HCT116 (cell line): ENCODE measurements around the gene MSL3. TPM values are rescaled to one million over a fixed set of nuclear protein-coding genes. Genes with fewer than 3 reads are reported as not detected.

Source experiments
- ATAC-seq: fragments of 200-7000 bp; cut with Tn5 transposase; 2 replicates; pipeline ENCODE4 v1.9.1; 2020; ENCODE audit warnings: mild to moderate bottlenecking, moderate library complexity
- BruUV-seq: library from RNA; stranded (reverse); fragments of 400-500 nt; replicated peaks from 2 replicates; lab custom pipeline; 2021; lab: Mats Ljungman, UMichigan
- CTCF ChIA-PET: fragments of 300-600 bp; sonication (Branson Sonifier 250); formaldehyde crosslinking; loops from one replicate; lab custom pipeline; 2021; ENCODE audit warnings: antibody characterized with exemption; lab: Charles Lee
- POLR2A ChIA-PET: fragments of 300-600, 350-600 bp; sonication (Branson Sonifier 250); formaldehyde crosslinking; loops from one replicate; lab custom pipeline; 2021; ENCODE audit warnings: antibody characterized with exemption; lab: Charles Lee
- RAD21 ChIA-PET, 2 experiments: fragments of 300-600 bp; sonication (Branson Sonifier 250); formaldehyde crosslinking; loops; one replicate each; lab custom pipeline; 2023; ENCODE audit warnings: low total read pairs in 2 of 2; ENCODE audit not compliant: uncharacterized antibody in 2 of 2, unreplicated experiment in 2 of 2, low non-redundant PET in 1 of 2; lab: Charles Lee
- DNase-seq: peaks from one replicate; pipeline ENCODE4 v3.0.0-alpha.2; 2010; ENCODE audit warnings: low read depth, low spot score
- H2AFZ ChIP-seq: fragments of 200-600 bp; shearing (Covaris generic), sonication (generic); 2 replicates; pipeline ENCODE4 v1.6.1; 2017; ENCODE audit warnings: low read depth, mixed run types, mixed read lengths, antibody characterized with exemption, low read length; ENCODE audit not compliant: poor library complexity, severe bottlenecking
- H3K27ac ChIP-seq: 2 replicates; pipeline ENCODE4 v1.5.1; 2012; ENCODE audit warnings: low read depth, low read length
- H3K27me3 ChIP-seq: fragments of 200-600 bp; sonication (generic); 2 replicates; pipeline ENCODE4 v1.6.1; 2016; ENCODE audit warnings: mixed run types, low read length, mixed read lengths; ENCODE audit not compliant: insufficient read depth
- H3K36me3 ChIP-seq, 2 experiments: fragments of 200-500 bp in 1 of 2; fragments of 200-600 bp in 1 of 2; sonication (Bioruptor generic) in 1 of 2; sonication (generic) in 1 of 2; 2 replicates each; pipeline versions ENCODE4 v1.5.1 to v1.6.1; 2014 to 2016; ENCODE audit warnings: low read length in 2 of 2, inconsistent platforms in 1 of 2, mixed read lengths in 1 of 2, mixed run types in 1 of 2; ENCODE audit not compliant: insufficient read depth in 2 of 2, control insufficient read depth in 1 of 2
- H3K4me1 ChIP-seq, 2 experiments: fragments of 200-600 bp in 1 of 2; sonication (generic) in 1 of 2; 2 replicates each; pipeline versions ENCODE4 v1.5.1 to v1.6.1; 2012 to 2017; ENCODE audit warnings: low read length in 2 of 2, inconsistent platforms in 1 of 2, mild to moderate bottlenecking in 1 of 2, mixed read lengths in 1 of 2, mixed run types in 1 of 2, moderate library complexity in 1 of 2; ENCODE audit not compliant: insufficient read depth in 2 of 2, control insufficient read depth in 1 of 2
- H3K4me2 ChIP-seq: fragments of 200-600 bp; sonication (generic); 2 replicates; pipeline ENCODE4 v1.6.1; 2017; ENCODE audit warnings: mixed run types, low read length, mixed read lengths
- H3K4me3 ChIP-seq, 2 experiments: fragments of 200-600 bp in 1 of 2; sonication (generic) in 1 of 2; replicated peaks in 1 of 2; 2 replicates each; pipeline ENCODE4 v1.5.1; 2011 to 2016; ENCODE audit warnings: low read length in 2 of 2, control low read depth in 1 of 2, low read depth in 1 of 2, mild to moderate bottlenecking in 1 of 2, mixed read lengths in 1 of 2, mixed run types in 1 of 2
- H3K79me2 ChIP-seq: fragments of 200-600 bp; sonication (generic); 2 replicates; pipeline ENCODE4 v1.6.1; 2017; ENCODE audit warnings: mild to moderate bottlenecking, mixed run types, low read length, moderate library complexity, mixed read lengths; ENCODE audit not compliant: insufficient read depth
- H3K9ac ChIP-seq: fragments of 200-600 bp; sonication (generic); 2 replicates; pipeline ENCODE4 v1.6.1; 2016; ENCODE audit warnings: low read length, mixed read lengths
- H3K9me2 ChIP-seq: fragments of 200-600 bp; sonication (generic), shearing (Covaris generic); 2 replicates; pipeline ENCODE4 v1.6.1; 2017; ENCODE audit warnings: mixed run types, mild to moderate bottlenecking, moderate library complexity; ENCODE audit not compliant: insufficient read depth
- H3K9me3 ChIP-seq, 2 experiments: fragments of 200-500 bp in 1 of 2; fragments of 200-600 bp in 1 of 2; sonication (Bioruptor generic) in 1 of 2; sonication (generic) in 1 of 2; 2 replicates each; pipeline ENCODE4 v1.6.1; 2014 to 2017; ENCODE audit warnings: low read length in 2 of 2, mixed read lengths in 2 of 2, inconsistent platforms in 1 of 2, low read depth in 1 of 2, mild to moderate bottlenecking in 1 of 2, mixed run types in 1 of 2, moderate library complexity in 1 of 2; ENCODE audit not compliant: control insufficient read depth in 1 of 2, insufficient read depth in 1 of 2
- H4K20me1 ChIP-seq: fragments of 200-600 bp; sonication (generic), shearing (Covaris generic); 2 replicates; pipeline ENCODE4 v1.6.1; 2017; ENCODE audit warnings: mixed run types, mild to moderate bottlenecking, moderate library complexity; ENCODE audit not compliant: insufficient read depth
- EGR1 ChIP-seq: IDR thresholded peaks from 2 replicates; pipeline ENCODE4 v1.6.1; 2012; ENCODE audit warnings: low read depth
- JUND ChIP-seq: IDR thresholded peaks from 2 replicates; pipeline ENCODE4 v1.6.1; 2012
- POLR2A ChIP-seq: IDR thresholded peaks from 2 replicates; pipeline ENCODE4 v1.7.0; 2011; ENCODE audit warnings: borderline replicate concordance; ENCODE audit not compliant: insufficient read depth, insufficient read length; ENCODE audit errors: extremely low read depth
- SIN3A ChIP-seq: IDR thresholded peaks from 2 replicates; pipeline ENCODE4 v1.6.1; 2012; ENCODE audit warnings: low read depth
- SP1 ChIP-seq: IDR thresholded peaks from 2 replicates; pipeline ENCODE4 v1.6.1; 2012; ENCODE audit warnings: low read depth
- TCF7L2 ChIP-seq: IDR thresholded peaks from 2 replicates; pipeline ENCODE4 v1.7.0; 2011; ENCODE audit warnings: borderline replicate concordance, inconsistent platforms; ENCODE audit not compliant: insufficient read depth, insufficient read length; ENCODE audit errors: extremely low read depth
- ZFX ChIP-seq: fragments of 450-650 bp; IDR thresholded peaks from 2 replicates; pipeline ENCODE4 v1.6.1; 2017
- intact Hi-C: fragments of 100-400 bp; cut with micrococcal nuclease; formaldehyde crosslinking; loops from 2 replicates; pipeline ENCODE4 v1.10.0; 2022
- total RNA-seq: library from RNA; stranded (reverse); gene quantifications from one replicate; pipeline ENCODE4 v1.2.1, GENCODE V29; 2021; ENCODE audit not compliant: unreplicated experiment
- TF ChIP-seq, protein P1 (sequence below): IDR thresholded peaks from 2 replicates; pipeline ENCODE4 v1.6.1; 2012
- TF ChIP-seq, protein P2 (sequence below): IDR thresholded peaks from 2 replicates; pipeline ENCODE4 v1.6.1; 2012
- TF ChIP-seq, protein P3 (sequence below): IDR thresholded peaks from 2 replicates; pipeline ENCODE4 v1.6.1; 2011; ENCODE audit warnings: mild to moderate bottlenecking, low read length, moderate library complexity; ENCODE audit not compliant: insufficient replicate concordance; ENCODE audit errors: extremely low read depth
- TF ChIP-seq, protein P4 (sequence below): IDR thresholded peaks from 2 replicates; pipeline ENCODE4 v1.6.1; 2012; ENCODE audit warnings: low read depth

Gene MSL3
- total RNA-seq, 1 experiment from 2014 or later: 12.0 TPM

DNA sequence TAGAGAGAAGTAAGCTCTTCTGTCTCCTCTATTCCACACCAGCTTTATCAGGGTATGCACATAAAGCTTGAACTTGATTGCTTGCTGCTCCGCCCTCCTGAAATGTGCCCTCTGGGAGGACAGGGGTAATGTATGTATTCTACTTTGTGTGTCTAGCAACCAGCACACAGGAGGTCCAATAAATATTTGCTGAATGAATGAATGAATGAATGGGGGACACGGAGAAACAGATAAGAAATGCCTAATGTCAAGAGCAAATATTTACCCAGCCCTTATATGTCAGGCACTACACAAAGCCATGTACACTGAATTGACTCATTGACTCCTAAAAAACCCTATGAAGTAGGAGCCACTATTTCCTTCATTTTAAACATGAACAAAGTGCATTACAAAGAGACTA, 2.3 kb upstream of the MSL3 start:
- TF ChIP-seq EGR1 (no peak), TCF7L2 (no peak)
- TF ChIP-seq, protein P1, sequence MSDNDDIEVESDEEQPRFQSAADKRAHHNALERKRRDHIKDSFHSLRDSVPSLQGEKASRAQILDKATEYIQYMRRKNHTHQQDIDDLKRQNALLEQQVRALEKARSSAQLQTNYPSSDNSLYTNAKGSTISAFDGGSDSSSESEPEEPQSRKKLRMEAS: no peak
- H2AFZ ChIP-seq: no peak overlapping the region
- H3K79me2 ChIP-seq: no peaks in the 10 kb centered on the region
- H3K9me3 ChIP-seq: no peaks in the 10 kb centered on the region
- ChIA-PET POLR2A (no interaction called here), RAD21 (no interaction called here), CTCF (no interaction called here)
- intact Hi-C loops: no loop called here
- no peaks in the 10 kb centered on the region for H3K36me3 ChIP-seq
- H3K4me3 ChIP-seq: no peak overlapping the region
- no peaks in the 10 kb centered on the region for H3K9me2 ChIP-seq
- H3K4me2 ChIP-seq: no peak overlapping the region
- H3K27me3 ChIP-seq: 0 out of 2 replicates have a peak, but pooled peaks cover 15% of the 10 kb centered on the region
- BruUV-seq: no TSS peak
- H3K9ac ChIP-seq: no peak overlapping the region
- ATAC-seq: no peak
- H3K4me1 ChIP-seq: peaks cover 0 to 4% of the 10 kb centered on the region in 2 experiments; a peak in 1 of 4 replicates
- no peaks in the 10 kb centered on the region for H4K20me1 ChIP-seq
- no peak overlapping the region for H3K27ac ChIP-seq
- no peak for DNase-seq

DNA sequence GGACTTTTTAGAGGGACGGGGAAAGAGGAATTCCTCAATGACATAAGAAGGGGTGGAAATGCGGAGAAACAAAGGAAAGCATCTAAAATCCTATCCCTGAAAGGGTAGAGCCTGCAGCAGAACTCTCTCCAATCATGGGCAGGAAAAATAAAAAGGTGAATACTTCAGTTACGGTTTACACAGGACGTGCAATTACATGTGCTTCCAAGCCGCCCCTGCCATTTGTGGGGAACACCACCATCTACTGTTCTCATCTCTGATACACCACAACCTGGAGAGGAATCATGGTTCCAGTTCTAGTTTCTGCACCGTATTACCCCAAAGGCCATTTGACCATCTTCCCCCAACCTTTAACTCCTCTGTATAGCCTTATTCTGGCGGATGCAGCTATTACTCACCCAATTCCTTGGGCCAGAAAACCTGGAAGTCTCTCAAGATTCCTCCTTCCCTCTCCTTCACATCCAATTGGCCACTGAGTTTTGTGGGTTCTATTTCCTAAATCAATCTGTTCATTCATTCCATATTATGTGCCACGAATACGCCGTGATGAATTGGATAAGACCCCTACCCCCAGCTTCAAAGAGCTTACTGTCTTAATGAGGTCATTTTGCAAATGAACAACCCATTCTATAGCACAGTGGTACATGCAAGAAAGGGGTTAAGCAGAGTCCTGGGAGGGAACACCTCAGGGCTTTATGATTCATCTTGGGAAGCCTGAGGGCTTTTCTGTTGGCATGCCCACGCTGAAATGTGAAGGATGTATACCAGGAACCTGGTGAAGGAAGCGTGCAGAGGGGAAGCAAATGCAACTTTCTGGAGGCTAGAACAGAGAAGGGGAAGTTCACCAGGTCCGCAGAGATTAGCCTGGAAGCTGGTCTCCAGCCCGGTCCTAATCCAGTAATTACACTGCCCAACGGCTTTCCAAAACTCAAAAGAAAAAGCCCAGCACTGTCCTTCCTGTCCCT, 1.4 kb upstream of the MSL3 start:
- H4K20me1 ChIP-seq: no peaks in the 10 kb centered on the region
- no peak overlapping the region for H3K9ac ChIP-seq
- no peaks in the 10 kb centered on the region for H3K9me2 ChIP-seq
- no peaks in the 10 kb centered on the region for H3K36me3 ChIP-seq
- H3K27me3 ChIP-seq: 0 out of 2 replicates have a peak, but pooled peaks cover 11% of the 10 kb centered on the region
- BruUV-seq: no TSS peak
- H3K4me1 ChIP-seq: peaks cover 0 to 4% of the 10 kb centered on the region in 2 experiments; a peak in 1 of 4 replicates
- RAD21 ChIA-PET: no interaction called here
- DNase-seq (no peak), ATAC-seq (no peak)
- no peak overlapping the region for H2AFZ ChIP-seq
- no peak overlapping the region for H3K27ac ChIP-seq
- H3K79me2 ChIP-seq: no peaks in the 10 kb centered on the region
- no peak overlapping the region for H3K4me2 ChIP-seq
- no peak overlapping the region for H3K4me3 ChIP-seq
- no peaks in the 10 kb centered on the region for H3K9me3 ChIP-seq
- POLR2A ChIA-PET: no interaction called here
- TF ChIP-seq, protein P1: no peak
- no peak for TF ChIP-seq SIN3A
- TF ChIP-seq, protein P2, sequence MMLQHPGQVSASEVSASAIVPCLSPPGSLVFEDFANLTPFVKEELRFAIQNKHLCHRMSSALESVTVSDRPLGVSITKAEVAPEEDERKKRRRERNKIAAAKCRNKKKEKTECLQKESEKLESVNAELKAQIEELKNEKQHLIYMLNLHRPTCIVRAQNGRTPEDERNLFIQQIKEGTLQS: no peak
- TF ChIP-seq TCF7L2: no peak
- no peak for TF ChIP-seq JUND
- TF ChIP-seq, protein P3, sequence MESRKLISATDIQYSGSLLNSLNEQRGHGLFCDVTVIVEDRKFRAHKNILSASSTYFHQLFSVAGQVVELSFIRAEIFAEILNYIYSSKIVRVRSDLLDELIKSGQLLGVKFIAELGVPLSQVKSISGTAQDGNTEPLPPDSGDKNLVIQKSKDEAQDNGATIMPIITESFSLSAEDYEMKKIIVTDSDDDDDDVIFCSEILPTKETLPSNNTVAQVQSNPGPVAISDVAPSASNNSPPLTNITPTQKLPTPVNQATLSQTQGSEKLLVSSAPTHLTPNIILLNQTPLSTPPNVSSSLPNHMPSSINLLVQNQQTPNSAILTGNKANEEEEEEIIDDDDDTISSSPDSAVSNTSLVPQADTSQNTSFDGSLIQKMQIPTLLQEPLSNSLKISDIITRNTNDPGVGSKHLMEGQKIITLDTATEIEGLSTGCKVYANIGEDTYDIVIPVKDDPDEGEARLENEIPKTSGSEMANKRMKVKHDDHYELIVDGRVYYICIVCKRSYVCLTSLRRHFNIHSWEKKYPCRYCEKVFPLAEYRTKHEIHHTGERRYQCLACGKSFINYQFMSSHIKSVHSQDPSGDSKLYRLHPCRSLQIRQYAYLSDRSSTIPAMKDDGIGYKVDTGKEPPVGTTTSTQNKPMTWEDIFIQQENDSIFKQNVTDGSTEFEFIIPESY: no peak
- TF ChIP-seq POLR2A: no peak
- TF ChIP-seq SP1: no peak
- TF ChIP-seq, protein P4, sequence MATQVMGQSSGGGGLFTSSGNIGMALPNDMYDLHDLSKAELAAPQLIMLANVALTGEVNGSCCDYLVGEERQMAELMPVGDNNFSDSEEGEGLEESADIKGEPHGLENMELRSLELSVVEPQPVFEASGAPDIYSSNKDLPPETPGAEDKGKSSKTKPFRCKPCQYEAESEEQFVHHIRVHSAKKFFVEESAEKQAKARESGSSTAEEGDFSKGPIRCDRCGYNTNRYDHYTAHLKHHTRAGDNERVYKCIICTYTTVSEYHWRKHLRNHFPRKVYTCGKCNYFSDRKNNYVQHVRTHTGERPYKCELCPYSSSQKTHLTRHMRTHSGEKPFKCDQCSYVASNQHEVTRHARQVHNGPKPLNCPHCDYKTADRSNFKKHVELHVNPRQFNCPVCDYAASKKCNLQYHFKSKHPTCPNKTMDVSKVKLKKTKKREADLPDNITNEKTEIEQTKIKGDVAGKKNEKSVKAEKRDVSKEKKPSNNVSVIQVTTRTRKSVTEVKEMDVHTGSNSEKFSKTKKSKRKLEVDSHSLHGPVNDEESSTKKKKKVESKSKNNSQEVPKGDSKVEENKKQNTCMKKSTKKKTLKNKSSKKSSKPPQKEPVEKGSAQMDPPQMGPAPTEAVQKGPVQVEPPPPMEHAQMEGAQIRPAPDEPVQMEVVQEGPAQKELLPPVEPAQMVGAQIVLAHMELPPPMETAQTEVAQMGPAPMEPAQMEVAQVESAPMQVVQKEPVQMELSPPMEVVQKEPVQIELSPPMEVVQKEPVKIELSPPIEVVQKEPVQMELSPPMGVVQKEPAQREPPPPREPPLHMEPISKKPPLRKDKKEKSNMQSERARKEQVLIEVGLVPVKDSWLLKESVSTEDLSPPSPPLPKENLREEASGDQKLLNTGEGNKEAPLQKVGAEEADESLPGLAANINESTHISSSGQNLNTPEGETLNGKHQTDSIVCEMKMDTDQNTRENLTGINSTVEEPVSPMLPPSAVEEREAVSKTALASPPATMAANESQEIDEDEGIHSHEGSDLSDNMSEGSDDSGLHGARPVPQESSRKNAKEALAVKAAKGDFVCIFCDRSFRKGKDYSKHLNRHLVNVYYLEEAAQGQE: no peak
- TF ChIP-seq ZFX: no peak
- CTCF ChIA-PET: no interaction called here
- intact Hi-C loops: no loop called here
